Lower leg skin (tissue), 4 donors: ENCODE results near the gene UGT1A1. TPM values are rescaled to one million over a fixed set of nuclear protein-coding genes. Genes with fewer than 3 reads are reported as not detected.
A peak's percentile ranks its signal among the peaks of the same experiment; 100 is the strongest.

Experiments
- DNase-seq, 2 donors: peaks; one replicate each; pipeline ENCODE4 v3.0.0-alpha.2; 2019; ENCODE audit warnings: low spot score in 2 of 2
- H3K4me3 ChIP-seq: fragments of 200-600 bp; sonication (generic); 2 replicates; pipeline ENCODE4 v1.5.1; 2017; ENCODE audit warnings: mild to moderate bottlenecking, low read depth; ENCODE audit not compliant: poor library complexity, severe bottlenecking
- POLR2A ChIP-seq, 2 donors: fragments of 450-650 bp; IDR thresholded peaks; one replicate each; pipeline ENCODE4 v1.6.1; 2016 to 2017; ENCODE audit warnings: antibody characterized with exemption in 2 of 2, mild to moderate bottlenecking in 1 of 2, moderate library complexity in 1 of 2
- WGBS, 2 donors: methylation state at CpG; one replicate each; pipeline ENCODE4 v1.1.5; 2018; 5-methylcytosine and 5-hydroxymethylcytosine counted together
- intact Hi-C: fragments of 100-400 bp; cut with DNase I; formaldehyde crosslinking; loops from one replicate; pipeline ENCODE4 v1.15.0; 2023; ENCODE audit warnings: low total_unique reads
- total RNA-seq, 4 donors: library from RNA; depleted of rRNA; stranded (reverse); fragments of >200 nt; gene quantifications; one replicate each; pipeline ENCODE4 v1.1.0, GENCODE V29; 2016
- TF ChIP-seq, protein P1 (sequence below), 3 donors: fragments of 450-650 bp; IDR thresholded peaks; one replicate each; pipeline ENCODE4 v1.5.1; 2016; ENCODE audit warnings: antibody characterized with exemption in 3 of 3, mild to moderate bottlenecking in 3 of 3, moderate library complexity in 2 of 3

Gene UGT1A1
- total RNA-seq, 4 donors from 2014 or later, result 0.21 to 0.80 (median 0.36) TPM

DNA sequence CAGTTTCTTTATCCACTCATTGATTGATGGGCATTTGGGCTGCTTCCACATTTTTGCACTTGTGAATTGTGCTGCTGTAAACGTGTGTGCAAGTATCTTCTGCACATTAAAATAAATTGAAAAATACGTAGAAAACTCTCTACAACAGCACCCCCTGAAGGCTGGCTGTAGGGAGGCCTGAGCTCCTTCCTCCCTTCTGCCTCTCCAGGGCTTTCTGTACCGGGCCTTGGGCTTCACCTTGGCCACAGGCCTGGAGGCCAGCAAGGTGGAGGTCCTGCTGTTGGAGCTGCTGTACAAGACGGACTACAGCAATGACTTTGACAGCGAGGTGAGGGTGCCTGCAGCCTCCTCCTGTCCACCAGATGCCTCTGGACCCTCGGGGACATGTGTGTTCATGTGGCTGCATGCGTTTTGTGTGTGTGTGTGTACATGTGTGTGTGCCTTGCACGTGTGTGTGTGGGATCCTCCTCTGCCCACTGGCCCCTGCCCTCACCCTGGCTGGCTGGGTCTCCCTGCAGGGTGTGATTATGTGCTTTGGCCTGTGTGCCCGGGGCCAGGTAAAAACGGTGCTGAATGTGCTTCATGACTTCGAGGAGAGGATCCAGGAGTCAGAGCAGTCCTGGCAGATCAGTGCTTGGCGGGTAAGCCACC, 47.3 kb downstream of the UGT1A1 start:
- intact Hi-C loops, result no loop called here
- no peak for DNase-seq
- TF ChIP-seq POLR2A (IDR thresholded peaks at IDR 0.05), result no peak
- TF ChIP-seq, protein P1, sequence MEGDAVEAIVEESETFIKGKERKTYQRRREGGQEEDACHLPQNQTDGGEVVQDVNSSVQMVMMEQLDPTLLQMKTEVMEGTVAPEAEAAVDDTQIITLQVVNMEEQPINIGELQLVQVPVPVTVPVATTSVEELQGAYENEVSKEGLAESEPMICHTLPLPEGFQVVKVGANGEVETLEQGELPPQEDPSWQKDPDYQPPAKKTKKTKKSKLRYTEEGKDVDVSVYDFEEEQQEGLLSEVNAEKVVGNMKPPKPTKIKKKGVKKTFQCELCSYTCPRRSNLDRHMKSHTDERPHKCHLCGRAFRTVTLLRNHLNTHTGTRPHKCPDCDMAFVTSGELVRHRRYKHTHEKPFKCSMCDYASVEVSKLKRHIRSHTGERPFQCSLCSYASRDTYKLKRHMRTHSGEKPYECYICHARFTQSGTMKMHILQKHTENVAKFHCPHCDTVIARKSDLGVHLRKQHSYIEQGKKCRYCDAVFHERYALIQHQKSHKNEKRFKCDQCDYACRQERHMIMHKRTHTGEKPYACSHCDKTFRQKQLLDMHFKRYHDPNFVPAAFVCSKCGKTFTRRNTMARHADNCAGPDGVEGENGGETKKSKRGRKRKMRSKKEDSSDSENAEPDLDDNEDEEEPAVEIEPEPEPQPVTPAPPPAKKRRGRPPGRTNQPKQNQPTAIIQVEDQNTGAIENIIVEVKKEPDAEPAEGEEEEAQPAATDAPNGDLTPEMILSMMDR (IDR thresholded peaks at IDR 0.05), result no peak
- no peak overlapping the region for H3K4me3 ChIP-seq
- WGBS, 2 donors, result 75 to 80% methylated on average over 12 of the region's 12 CpGs

DNA sequence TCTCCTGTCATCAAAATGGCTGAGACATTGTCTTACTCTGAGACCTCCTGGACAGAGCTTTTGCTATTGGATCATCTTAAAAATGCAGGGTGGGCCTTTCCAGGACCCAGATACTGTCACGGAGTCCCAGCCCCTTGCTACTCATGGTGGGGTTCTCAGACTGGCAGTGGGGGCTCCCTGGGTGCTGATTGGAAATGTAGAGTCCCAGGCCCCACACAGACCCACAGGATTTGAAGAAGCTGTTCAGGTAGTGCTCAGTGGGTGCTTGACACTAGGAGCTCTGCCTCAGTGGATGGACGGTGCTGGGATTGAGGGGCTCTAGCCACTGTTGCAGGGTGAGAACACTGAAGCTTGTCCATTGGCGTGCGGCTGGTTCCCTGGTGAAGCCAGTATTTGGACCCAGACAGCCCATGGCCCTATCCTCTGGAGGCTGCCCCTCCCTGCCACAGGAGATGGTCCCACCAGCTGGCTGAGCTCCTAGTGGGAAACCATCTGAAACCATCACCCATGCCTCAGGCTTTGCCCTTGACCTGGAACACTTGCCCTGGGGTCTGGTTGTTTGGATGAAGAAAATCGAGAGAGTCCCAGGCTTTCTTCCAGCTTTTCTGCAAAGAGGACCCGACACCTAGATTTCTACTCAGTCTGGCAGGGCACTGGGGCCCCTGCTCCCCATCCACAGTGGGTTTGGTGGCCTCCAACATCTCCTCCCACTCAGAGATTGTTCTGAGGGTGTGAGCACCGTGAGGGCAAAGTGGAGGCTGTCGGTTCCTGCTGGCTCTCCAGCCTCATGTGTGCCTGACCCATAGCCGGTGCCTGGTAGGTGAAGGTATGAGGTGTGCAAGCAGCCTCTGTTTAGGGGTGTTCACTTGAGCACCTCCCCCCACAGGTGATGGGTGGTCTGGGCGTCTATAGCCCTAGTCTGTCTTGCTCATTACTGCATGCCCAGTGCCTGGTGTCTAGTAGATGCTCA, 48.2 kb downstream of the UGT1A1 start:
- H3K4me3 ChIP-seq, result no peak overlapping the region
- DNase-seq, result peak in 1 of 2 donors; percentile 80
- 76 to 79% methylated on average over 10 of the region's 10 CpGs for WGBS, 2 donors
- intact Hi-C loops, result no loop called here
- TF ChIP-seq POLR2A (IDR thresholded peaks at IDR 0.05), result no peak
- TF ChIP-seq, protein P1 (IDR thresholded peaks at IDR 0.05), result no peak

DNA sequence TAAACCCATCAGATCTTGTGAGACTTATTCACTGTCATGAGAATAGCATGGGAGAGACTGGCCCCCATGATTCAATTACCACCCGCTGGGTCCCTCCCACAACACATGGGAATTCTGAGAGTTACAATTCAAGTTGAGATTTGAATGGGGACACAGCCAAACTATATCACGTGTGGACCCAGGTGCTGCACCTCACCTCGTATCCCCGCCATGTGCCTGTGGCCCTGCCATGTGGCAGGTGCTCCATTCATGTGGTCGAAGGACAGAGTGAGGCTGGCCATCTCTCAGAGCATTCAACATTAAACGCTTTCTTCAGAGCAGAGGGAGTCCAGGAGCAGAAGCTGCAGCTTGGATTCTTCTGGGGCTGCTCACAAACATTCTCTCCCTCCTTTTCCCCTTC, 50.3 kb downstream of the UGT1A1 start:
- DNase-seq, result no peak
- intact Hi-C loops, result no loop called here
- 75 to 87% methylated on average over 6 of the region's 6 CpGs for WGBS, 2 donors
- H3K4me3 ChIP-seq, result no peak overlapping the region
- TF ChIP-seq, protein P1 (IDR thresholded peaks at IDR 0.05), result no peak
- no peak for TF ChIP-seq POLR2A (IDR thresholded peaks at IDR 0.05)

DNA sequence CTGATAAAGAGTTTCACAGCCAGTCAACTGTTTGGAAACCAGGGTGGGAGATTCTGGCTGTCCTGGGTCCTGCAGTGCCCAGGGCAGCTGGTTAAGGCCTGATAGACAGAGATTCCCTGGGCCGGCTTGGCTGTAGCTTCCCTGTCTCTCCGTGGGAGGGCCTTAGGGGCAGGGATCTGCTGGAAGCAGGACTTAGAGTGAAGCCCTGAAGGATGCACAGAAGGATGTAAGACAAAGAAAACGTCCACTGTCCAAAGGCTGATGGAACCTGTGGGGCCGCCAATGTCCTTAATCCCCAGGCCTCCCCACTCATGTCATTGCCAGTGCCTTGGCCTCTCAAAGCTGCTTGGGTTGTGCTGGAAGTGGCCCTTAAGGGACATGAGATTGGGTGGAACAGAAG, 51.0 kb downstream of the UGT1A1 start:
- H3K4me3 ChIP-seq, result no peak overlapping the region
- intact Hi-C loops, result no loop called here
- 83% methylated on average over 4 of the region's 4 CpGs for WGBS, 2 donors
- no peak for TF ChIP-seq POLR2A (IDR thresholded peaks at IDR 0.05)
- TF ChIP-seq, protein P1 (IDR thresholded peaks at IDR 0.05), result no peak
- no peak for DNase-seq

DNA sequence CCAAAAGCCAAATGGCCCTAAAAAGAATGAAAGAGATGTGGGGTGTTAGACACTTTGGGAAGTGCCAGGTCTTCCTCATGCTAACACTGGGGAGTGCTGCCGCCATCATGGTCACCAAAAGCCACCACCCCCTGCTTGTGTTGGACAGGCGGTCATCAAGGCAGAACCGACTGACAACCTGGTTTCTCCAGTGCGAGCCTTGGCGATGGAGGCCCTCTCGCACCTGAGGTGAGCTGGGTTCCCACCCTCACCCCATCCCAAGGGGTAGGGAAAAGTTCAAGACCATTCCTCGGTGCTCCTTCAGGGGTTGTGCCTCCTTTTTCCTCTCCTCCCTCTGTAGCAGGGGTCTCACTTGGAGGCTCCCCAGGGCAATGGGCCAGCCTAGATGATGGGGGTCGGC, 51.7 kb downstream of the UGT1A1 start:
- no peak for TF ChIP-seq POLR2A (IDR thresholded peaks at IDR 0.05)
- TF ChIP-seq, protein P1 (IDR thresholded peaks at IDR 0.05), result no peak
- no peak overlapping the region for H3K4me3 ChIP-seq
- DNase-seq, result peak in 1 of 2 donors; percentile 31
- WGBS, 2 donors, result 90 to 92% methylated on average over 8 of the region's 8 CpGs
- intact Hi-C loops, result no loop called here
